Bronchial epithelial cell (primary cell): ENCODE results near the gene ZBED4. TPM values are rescaled to one million over a fixed set of nuclear protein-coding genes. Genes with fewer than 3 reads are reported as not detected.

ENCODE experiments used
- DNase-seq: peaks from one replicate; pipeline ENCODE4 v3.0.0-alpha.2; 2010; ENCODE audit warnings: low read depth
- FAIRE-seq: peaks from 2 replicates; lab custom pipeline; 2011; peaks lifted over from hg19 to GRCh38; lab: Jason Lieb, UNC
- H3K27me3 ChIP-seq: 2 replicates; pipeline ENCODE4 v1.5.1; 2011; ENCODE audit warnings: low read length; ENCODE audit not compliant: control insufficient read depth, insufficient read depth
- H3K36me3 ChIP-seq: 2 replicates; pipeline ENCODE4 v1.5.1; 2011; ENCODE audit warnings: low read length; ENCODE audit not compliant: control insufficient read depth, insufficient read depth
- H3K4me3 ChIP-seq: 2 replicates; pipeline ENCODE4 v1.5.1; 2011; ENCODE audit warnings: mild to moderate bottlenecking, low read depth, low read length, control low read depth
- total RNA-seq: library from RNA; depleted of rRNA; stranded (reverse); fragments of >200 nt; gene quantifications from 2 replicates; pipeline ENCODE4 v1.2.1, GENCODE V29; 2014
- TF ChIP-seq, protein P1 (sequence below): IDR thresholded peaks from 2 replicates; pipeline ENCODE4 v1.5.1; 2011; ENCODE audit warnings: mild to moderate bottlenecking, moderate library complexity, low read length, control low read depth, inconsistent platforms; ENCODE audit not compliant: insufficient read depth, severe bottlenecking

The ZBED4 gene
- total RNA-seq, 1 donor from 2014 or later, result 14.0 TPM

- peaks cover 28% of the 10 kb centered on the region for H3K36me3 ChIP-seq
- TF ChIP-seq, protein P1, sequence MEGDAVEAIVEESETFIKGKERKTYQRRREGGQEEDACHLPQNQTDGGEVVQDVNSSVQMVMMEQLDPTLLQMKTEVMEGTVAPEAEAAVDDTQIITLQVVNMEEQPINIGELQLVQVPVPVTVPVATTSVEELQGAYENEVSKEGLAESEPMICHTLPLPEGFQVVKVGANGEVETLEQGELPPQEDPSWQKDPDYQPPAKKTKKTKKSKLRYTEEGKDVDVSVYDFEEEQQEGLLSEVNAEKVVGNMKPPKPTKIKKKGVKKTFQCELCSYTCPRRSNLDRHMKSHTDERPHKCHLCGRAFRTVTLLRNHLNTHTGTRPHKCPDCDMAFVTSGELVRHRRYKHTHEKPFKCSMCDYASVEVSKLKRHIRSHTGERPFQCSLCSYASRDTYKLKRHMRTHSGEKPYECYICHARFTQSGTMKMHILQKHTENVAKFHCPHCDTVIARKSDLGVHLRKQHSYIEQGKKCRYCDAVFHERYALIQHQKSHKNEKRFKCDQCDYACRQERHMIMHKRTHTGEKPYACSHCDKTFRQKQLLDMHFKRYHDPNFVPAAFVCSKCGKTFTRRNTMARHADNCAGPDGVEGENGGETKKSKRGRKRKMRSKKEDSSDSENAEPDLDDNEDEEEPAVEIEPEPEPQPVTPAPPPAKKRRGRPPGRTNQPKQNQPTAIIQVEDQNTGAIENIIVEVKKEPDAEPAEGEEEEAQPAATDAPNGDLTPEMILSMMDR, result no peak
- DNase-seq (no peak), FAIRE-seq (no peak)
- H3K27me3 ChIP-seq, result no peaks in the 10 kb centered on the region
- no peak overlapping the region for H3K4me3 ChIP-seq
These were observed 30.2 kb upstream of the ZBED4 start for GRCh38 chr22:49823289-49824045.

GRCh38 chr22:49824185-49824925 is 29.3 kb upstream of the ZBED4 start:
- H3K4me3 ChIP-seq, result no peak overlapping the region

DNA sequence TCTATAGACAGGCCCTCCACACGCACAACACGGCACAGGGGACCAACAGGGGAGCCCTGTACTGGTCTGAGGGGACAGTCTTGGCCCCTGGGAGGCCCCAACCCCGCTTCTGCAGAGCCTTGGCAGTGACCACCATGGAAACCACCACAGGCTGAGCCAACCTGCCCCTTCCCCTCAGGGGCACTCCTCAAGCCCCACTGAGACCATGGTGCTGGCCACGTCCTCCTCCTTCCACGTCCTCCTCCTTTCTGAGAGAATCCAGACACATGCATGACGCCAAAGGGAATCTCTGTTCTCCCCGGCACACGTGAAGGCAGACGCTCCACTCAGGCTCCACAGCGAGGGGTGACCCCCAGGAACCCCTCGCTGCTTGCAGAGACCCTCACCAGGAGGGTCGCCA is 28.7 kb upstream of the ZBED4 start:
- FAIRE-seq (peak; percentile 47), DNase-seq (no peak)
- TF ChIP-seq, protein P1, result no peak
- H3K4me3 ChIP-seq, result no peak overlapping the region
- H3K27me3 ChIP-seq, result no peaks in the 10 kb centered on the region
- H3K36me3 ChIP-seq, result peaks cover 26% of the 10 kb centered on the region

More at GRCh38 chr22:49824185-49824925, 29.3 kb upstream of the ZBED4 start:
- TF ChIP-seq, protein P1, result no peak
- FAIRE-seq (peak; percentile 18), DNase-seq (peak; percentile 42)
- Histone ChIP-seq H3K36me3 (peaks cover 26% of the 10 kb centered on the region), H3K27me3 (no peaks in the 10 kb centered on the region)

DNA sequence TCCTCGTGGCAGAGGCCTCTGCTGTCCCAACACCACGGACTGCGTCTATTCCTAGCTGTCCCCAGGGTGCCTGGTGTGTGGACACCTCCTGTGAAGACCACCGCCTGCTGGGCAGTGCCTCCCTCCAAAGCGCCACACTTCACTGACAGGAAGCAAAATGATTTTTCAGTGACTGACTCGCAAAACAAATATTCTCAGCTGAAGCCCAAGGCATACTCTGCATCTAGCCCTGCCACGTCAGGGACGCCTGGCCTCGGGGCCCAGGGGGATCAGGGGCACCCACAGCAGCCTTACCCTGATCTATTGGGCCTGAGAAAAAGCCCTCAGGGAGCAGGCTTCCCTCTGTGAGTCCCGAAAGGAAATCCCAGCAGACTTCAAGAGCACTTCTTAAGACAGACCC is 28.2 kb upstream of the ZBED4 start:
- Histone ChIP-seq H3K36me3 (peaks cover 26% of the 10 kb centered on the region), H3K4me3 (peak overlapping the region; percentile 83), H3K27me3 (no peaks in the 10 kb centered on the region)
- DNase-seq (peak; percentile 23), FAIRE-seq (no peak)
- TF ChIP-seq, protein P1, result no peak

GRCh38 chr22:49825944-49826602 is 27.6 kb upstream of the ZBED4 start:
- TF ChIP-seq, protein P1, result no peak
- H3K4me3 ChIP-seq, result peak overlapping the region; percentile 83
- FAIRE-seq, result no peak
- peak; percentile 46 for DNase-seq
- H3K36me3 ChIP-seq, result peaks cover 23% of the 10 kb centered on the region
- no peaks in the 10 kb centered on the region for H3K27me3 ChIP-seq
